ENCODE measurements around the gene HAX1. TPM values are rescaled to one million over a fixed set of nuclear protein-coding genes. Genes with fewer than 3 reads are reported as not detected.
"Not testable (repeated sequence)": the region's sequence is repeated elsewhere in the genome, so short reads cannot be mapped to it uniquely, and the experiment has no call there.

HAX1 gene
- total RNA-seq, 5 donors from 2014 or later (not counting 1 experiment from before 2014, with no cell fraction given), result 69.4 to 97.7 (median 92.5) TPM

DNA sequence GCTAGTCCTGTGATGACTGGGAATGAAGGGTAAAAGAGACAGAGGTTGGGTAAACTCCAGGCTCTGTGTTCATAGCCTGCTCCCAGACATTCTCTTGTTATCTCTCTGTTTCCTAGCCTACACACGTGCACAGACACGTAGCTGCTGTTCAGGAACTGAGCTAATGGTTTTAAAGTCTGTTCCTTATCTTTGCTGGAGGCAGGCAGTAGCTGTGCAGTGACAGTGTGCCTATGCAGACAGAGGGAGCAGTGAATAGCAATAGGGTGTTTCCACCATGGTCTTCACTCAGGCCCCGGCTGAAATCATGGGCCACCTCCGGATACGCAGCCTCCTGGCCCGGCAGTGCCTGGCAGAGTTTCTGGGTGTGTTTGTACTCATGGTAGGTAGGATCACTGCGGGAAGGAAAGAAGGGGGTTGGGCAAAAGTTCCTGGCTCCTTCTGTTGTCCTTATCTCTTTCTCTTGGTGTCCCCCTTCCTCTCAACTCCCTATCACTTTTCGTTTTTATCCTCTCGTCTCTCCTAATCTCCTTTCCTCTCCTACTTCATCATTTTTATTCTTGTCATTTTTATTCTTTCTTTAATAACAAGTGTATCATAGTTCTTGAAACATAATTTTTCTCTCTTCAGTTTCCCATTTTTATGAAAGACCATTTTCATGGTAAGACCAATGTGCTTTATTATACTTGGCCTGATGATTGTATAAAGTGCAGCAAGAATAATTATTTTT, 48.6 kb downstream of the HAX1 start, which contains the start of gene AQP10:
TSS of gene AQP10 (plus strand) at position 212 of the 727 bp plus-strand sequence. CDS start at position 275, 63 bp downstream.
- H3K27ac ChIP-seq (ENCODE audit: low read length), result no peak within 1 kb of the TSS
- POLR2A ChIA-PET, result no interaction called here

DNA sequence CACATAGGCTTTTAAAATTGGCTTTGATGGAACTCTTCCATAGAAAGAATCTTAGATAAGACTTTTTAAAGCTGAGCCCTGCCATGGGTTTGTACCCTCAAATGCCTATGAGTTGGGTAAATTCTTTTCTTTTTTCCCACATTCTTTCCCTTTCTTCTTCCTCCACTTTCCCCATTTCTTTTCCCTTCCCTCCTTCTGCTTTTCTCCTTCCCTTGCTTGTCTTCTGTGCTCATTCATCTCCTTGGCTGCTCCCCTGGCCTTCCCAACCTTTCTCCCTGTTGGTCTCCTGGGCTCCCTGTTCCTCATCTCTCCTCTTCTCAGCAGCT, 49.1 kb downstream of the HAX1 start:
- H3K9me3 ChIP-seq; DNase-seq; ATAC-seq (replicated peaks in 1 of 4); H3K36me3 ChIP-seq (ENCODE audit: control insufficient read depth in 2 of 2, extremely low read depth in 1 of 2, insufficient read depth in 1 of 2, low read length in 1 of 2); H3K4me3 Mint-ChIP-seq; CTCF ChIA-PET; H3K4me3 ChIP-seq (ENCODE audit: control insufficient read depth in 1 of 2, extremely low read depth in 1 of 2, low read length in 1 of 2); H3K36me3 Mint-ChIP-seq; H3K27me3 Mint-ChIP-seq; H3K27ac Mint-ChIP-seq; H3K27ac ChIP-seq (ENCODE audit: low read length): not testable (repeated sequence)
- H3K9me3 Mint-ChIP-seq, result peaks cover 3 to 12% (median 4%) of the 10 kb centered on the region in 3 donors
- POLR2A ChIA-PET, result interaction anchor here in 1 of 2 donors (0.6 kb wide), 1 partner anchor 49 kb away, joined by 7 read pairs; no protein-coding TSS in a partner anchor
- H3K4me1 Mint-ChIP-seq, result peaks cover 12 to 17% (median 15%) of the 10 kb centered on the region in 3 donors
- peaks cover 0 to 14% of the 10 kb centered on the region in 2 experiments for H3K27me3 ChIP-seq (replicated peaks in 1 of 2; ENCODE audit: control insufficient read depth in 2 of 2, extremely low read depth in 1 of 2, insufficient read depth in 2 of 2, low read length in 1 of 2)
- peaks cover 2 to 18% of the 10 kb centered on the region in 2 experiments for H3K4me1 ChIP-seq (ENCODE audit: control insufficient read depth in 1 of 2, extremely low read depth in 1 of 2, insufficient read depth in 2 of 2, low read length in 2 of 2)

More for the DNA sequence above, 48.6 kb downstream of the HAX1 start, which contains the start of gene AQP10:
- CTCF ChIA-PET, result interaction anchor here in 1 of 2 donors (0.7 kb wide), 1 partner anchor 12 kb away, joined by 6 read pairs; no protein-coding TSS in a partner anchor
- WGBS (ENCODE audit: insufficient coverage), result 79% methylated on average over 2 of the region's 9 CpGs
- peaks cover 8 to 11% (median 10%) of the 10 kb centered on the region in 3 donors for H3K4me1 Mint-ChIP-seq
- Histone ChIP-seq H3K9me3 (peaks cover 3% of the 10 kb centered on the region), H3K4me1 (ENCODE audit: control insufficient read depth in 1 of 2, extremely low read depth in 1 of 2, insufficient read depth in 2 of 2, low read length in 2 of 2) (peaks cover 0 to 13% of the 10 kb centered on the region in 2 experiments), H3K36me3 (ENCODE audit: control insufficient read depth in 2 of 2, extremely low read depth in 1 of 2, insufficient read depth in 1 of 2, low read length in 1 of 2) (no peaks in the 10 kb centered on the region), H3K27me3 (replicated peaks in 1 of 2; ENCODE audit: control insufficient read depth in 2 of 2, extremely low read depth in 1 of 2, insufficient read depth in 2 of 2, low read length in 1 of 2) (peaks cover 0 to 14% of the 10 kb centered on the region in 2 experiments), H3K4me3 (ENCODE audit: control insufficient read depth in 1 of 2, extremely low read depth in 1 of 2, low read length in 1 of 2) (no peak within 1 kb of the TSS)
- H3K4me3 Mint-ChIP-seq, result no peak within 1 kb of the TSS
- no peak within 1 kb of the TSS for H3K27ac Mint-ChIP-seq
- peaks cover 3 to 12% (median 4%) of the 10 kb centered on the region in 3 donors for H3K9me3 Mint-ChIP-seq
- H3K36me3 Mint-ChIP-seq, result no peaks in the 10 kb centered on the region
- DNase-seq (no peak), ATAC-seq (replicated peaks in 1 of 4) (no peak)
- H3K27me3 Mint-ChIP-seq, result peaks cover 0 to 2% of the 10 kb centered on the region in 2 donors

DNA sequence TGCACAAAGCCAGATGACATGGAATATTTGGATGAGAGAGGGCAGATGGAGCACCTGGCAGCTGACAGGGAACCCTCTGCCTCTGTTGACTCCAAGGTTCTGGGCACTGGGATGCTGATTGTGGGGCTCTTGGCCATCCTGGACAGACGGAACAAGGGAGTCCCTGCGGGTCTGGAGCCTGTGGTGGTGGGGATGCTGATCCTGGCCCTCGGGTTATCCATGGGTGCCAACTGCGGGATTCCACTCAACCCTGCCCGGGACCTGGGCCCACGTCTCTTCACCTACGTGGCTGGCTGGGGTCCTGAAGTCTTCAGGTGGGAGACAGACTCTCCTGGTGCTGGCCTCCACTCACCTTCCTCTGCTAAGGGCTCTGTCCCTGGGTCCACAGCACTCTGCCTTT, 51.1 kb downstream of the HAX1 start:
- DNase-seq (no peak), ATAC-seq (replicated peaks in 1 of 4) (no peak)
- Mint-ChIP-seq H3K27ac (no peak overlapping the region), H3K4me3 (peak overlapping the region in 1 of 3 donors; percentile 6), H3K9me3 (no peaks in the 10 kb centered on the region), H3K27me3 (peaks cover 0 to 2% of the 10 kb centered on the region in 2 donors), H3K36me3 (no peaks in the 10 kb centered on the region), H3K4me1 (peaks cover 30 to 34% (median 33%) of the 10 kb centered on the region in 3 donors)
- WGBS (ENCODE audit: insufficient coverage), result 90% methylated on average over 6 of the region's 7 CpGs
- Histone ChIP-seq H3K27me3 (replicated peaks in 1 of 2; ENCODE audit: control insufficient read depth in 2 of 2, extremely low read depth in 1 of 2, insufficient read depth in 2 of 2, low read length in 1 of 2) (peaks cover 0 to 14% of the 10 kb centered on the region in 2 experiments), H3K4me1 (ENCODE audit: control insufficient read depth in 1 of 2, extremely low read depth in 1 of 2, insufficient read depth in 2 of 2, low read length in 2 of 2) (peaks cover 13 to 36% of the 10 kb centered on the region in 2 experiments), H3K27ac (ENCODE audit: low read length) (no peak overlapping the region), H3K4me3 (ENCODE audit: control insufficient read depth in 1 of 2, extremely low read depth in 1 of 2, low read length in 1 of 2) (no peak overlapping the region), H3K9me3 (no peaks in the 10 kb centered on the region), H3K36me3 (ENCODE audit: control insufficient read depth in 2 of 2, extremely low read depth in 1 of 2, insufficient read depth in 1 of 2, low read length in 1 of 2) (no peaks in the 10 kb centered on the region)
- POLR2A ChIA-PET, result interaction anchor here in 1 of 2 donors (0.5 kb wide), 1 partner anchor 1510 kb away, joined by 3 read pairs; no protein-coding TSS in a partner anchor
- CTCF ChIA-PET, result interaction anchor here (0.5 to 5.5 kb wide), 4 partner anchors 10 to 35 kb away, joined by 3 to 87 read pairs (median 10); no protein-coding TSS in a partner anchor

DNA sequence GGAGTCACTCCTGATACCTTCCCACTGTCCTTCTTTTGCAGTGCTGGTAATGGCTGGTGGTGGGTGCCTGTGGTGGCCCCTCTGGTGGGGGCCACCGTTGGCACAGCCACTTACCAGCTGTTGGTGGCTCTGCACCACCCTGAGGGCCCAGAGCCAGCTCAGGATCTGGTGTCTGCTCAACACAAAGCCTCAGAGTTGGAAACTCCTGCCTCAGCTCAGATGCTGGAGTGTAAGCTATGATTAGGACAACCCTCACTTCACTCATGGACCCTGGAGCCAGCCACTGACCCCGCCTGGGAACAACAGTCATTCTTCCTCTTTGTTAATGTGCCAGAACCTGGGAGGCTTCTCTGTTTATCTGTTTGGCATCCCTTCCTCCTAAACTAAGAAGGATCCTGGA, 51.8 kb downstream of the HAX1 start:
- H3K4me3 Mint-ChIP-seq, result peak overlapping the region; percentile 90 to 94 (median 90)
- CTCF ChIA-PET, result interaction anchor here (0.7 to 5.5 kb wide), 5 partner anchors 9 to 28 kb away, joined by 3 to 87 read pairs (median 8); no protein-coding TSS in a partner anchor
- no peaks in the 10 kb centered on the region for H3K9me3 Mint-ChIP-seq
- POLR2A ChIA-PET, result interaction anchor here in 1 of 2 donors (0.6 kb wide), 2 partner anchors 57 to 142 kb away, joined by 4 to 5 read pairs; no protein-coding TSS in a partner anchor
- peaks cover 33 to 37% (median 36%) of the 10 kb centered on the region in 3 donors for H3K4me1 Mint-ChIP-seq
- H3K27me3 Mint-ChIP-seq, result peaks cover 0 to 2% of the 10 kb centered on the region in 2 donors
- ATAC-seq (replicated peaks in 1 of 4) (no peak), DNase-seq (no peak)
- H3K36me3 Mint-ChIP-seq, result no peaks in the 10 kb centered on the region
- peaks cover 0 to 14% of the 10 kb centered on the region in 2 experiments for H3K27me3 ChIP-seq (replicated peaks in 1 of 2; ENCODE audit: control insufficient read depth in 2 of 2, extremely low read depth in 1 of 2, insufficient read depth in 2 of 2, low read length in 1 of 2)
- H3K27ac ChIP-seq (ENCODE audit: low read length), result peak overlapping the region; percentile 82
- H3K4me1 ChIP-seq (ENCODE audit: control insufficient read depth in 1 of 2, extremely low read depth in 1 of 2, insufficient read depth in 2 of 2, low read length in 2 of 2), result peaks cover 14 to 42% of the 10 kb centered on the region in 2 experiments
- 75% methylated on average over 1 of the region's 2 CpGs for WGBS (ENCODE audit: insufficient coverage)
- H3K4me3 ChIP-seq (ENCODE audit: control insufficient read depth in 1 of 2, extremely low read depth in 1 of 2, low read length in 1 of 2), result no peak overlapping the region
- H3K27ac Mint-ChIP-seq, result peak overlapping the region; percentile 85 to 95
- no peaks in the 10 kb centered on the region for H3K9me3 ChIP-seq
- no peaks in the 10 kb centered on the region for H3K36me3 ChIP-seq (ENCODE audit: control insufficient read depth in 2 of 2, extremely low read depth in 1 of 2, insufficient read depth in 1 of 2, low read length in 1 of 2)

DNA sequence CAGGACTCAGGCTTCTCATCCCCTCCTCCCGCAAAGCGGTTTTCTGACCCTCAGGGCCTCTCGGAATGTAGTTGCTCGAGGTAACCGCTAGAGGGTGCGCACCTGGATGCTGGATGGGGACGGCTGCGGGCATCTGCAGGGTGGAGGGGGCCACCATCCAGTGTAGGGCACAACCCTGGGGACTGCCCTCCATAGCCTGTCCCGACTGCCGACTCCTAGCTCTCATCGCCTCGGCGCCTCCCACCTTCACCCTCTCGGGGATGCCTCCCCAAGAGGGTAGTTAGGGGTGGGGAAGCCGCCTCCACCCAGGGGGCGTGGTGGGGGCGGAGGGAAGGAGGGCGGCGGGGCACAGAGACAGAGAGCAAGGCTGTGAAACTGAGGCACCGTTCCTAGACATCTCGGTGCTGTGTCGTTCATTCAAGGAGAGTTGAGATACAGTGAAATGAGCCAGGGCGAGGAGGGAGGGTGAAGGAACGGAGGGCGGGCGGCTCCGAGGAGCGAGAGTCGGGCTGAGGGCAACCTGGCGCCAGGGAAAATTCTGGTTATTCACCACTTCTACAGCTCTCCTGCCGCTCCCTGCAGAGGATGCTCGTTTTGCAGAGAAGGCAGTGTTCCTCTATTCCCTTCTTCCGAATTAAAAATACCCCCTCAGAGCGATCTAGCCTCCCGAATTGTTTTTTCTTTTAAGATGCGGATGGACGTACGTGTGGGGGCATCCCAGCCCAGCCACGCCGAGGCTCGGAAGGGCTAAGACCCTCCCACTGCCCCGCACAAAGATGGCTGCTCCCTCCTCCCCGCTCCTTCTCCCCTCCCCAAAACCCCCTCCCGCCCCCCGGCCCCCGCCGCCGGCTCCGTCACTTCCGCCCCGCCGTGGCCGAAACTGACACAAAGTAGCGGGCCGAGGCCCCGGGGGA, 52.5 kb downstream of the HAX1 start, which contains the start of gene ATP8B2:
TSS of gene ATP8B2 (plus strand) at position 857 of the 914 bp plus-strand sequence. CDS start 2,617 bp downstream, outside the sequence.
- ATAC-seq (replicated peaks in 1 of 4) (peak; percentile 54 to 58 (median 55)), DNase-seq (peak; percentile 42 to 88 (median 70))
- H3K4me3 Mint-ChIP-seq, result peak within 1 kb of the TSS; percentile 91 to 94 (median 94)
- ChIA-PET CTCF (interaction anchor here (0.6 to 5.5 kb wide), 12 partner anchors 8 to 741 kb away, joined by 3 to 87 read pairs (median 4); partner anchors contain the start of genes HAX1 (in 1 of the 2) and KCNN3 (in 1 of the 2)), POLR2A (interaction anchor here in 1 of 2 donors (0.6 to 1.0 kb wide), 3 partner anchors 11 to 141 kb away, joined by 4 to 10 read pairs (median 5); no protein-coding TSS in a partner anchor)
- H3K4me1 ChIP-seq (ENCODE audit: control insufficient read depth in 1 of 2, extremely low read depth in 1 of 2, insufficient read depth in 2 of 2, low read length in 2 of 2), result peaks cover 20 to 49% of the 10 kb centered on the region in 2 experiments
- peaks cover 0 to 1% of the 10 kb centered on the region in 2 donors for H3K36me3 ChIP-seq (ENCODE audit: control insufficient read depth in 2 of 2, extremely low read depth in 1 of 2, insufficient read depth in 1 of 2, low read length in 1 of 2)
- H3K9me3 Mint-ChIP-seq, result no peaks in the 10 kb centered on the region
- H3K27me3 ChIP-seq (replicated peaks in 1 of 2; ENCODE audit: control insufficient read depth in 2 of 2, extremely low read depth in 1 of 2, insufficient read depth in 2 of 2, low read length in 1 of 2), result peaks cover 0 to 14% of the 10 kb centered on the region in 2 experiments
- H3K27ac Mint-ChIP-seq, result peak within 1 kb of the TSS; percentile 89 to 95
- peaks cover 40 to 44% (median 43%) of the 10 kb centered on the region in 3 donors for H3K4me1 Mint-ChIP-seq
- H3K27me3 Mint-ChIP-seq, result peaks cover 0 to 2% of the 10 kb centered on the region in 2 donors
- 0% methylated on average over 29 of the region's 56 CpGs for WGBS (ENCODE audit: insufficient coverage)
- peak within 1 kb of the TSS; percentile 79 to 92 for H3K4me3 ChIP-seq (ENCODE audit: control insufficient read depth in 1 of 2, extremely low read depth in 1 of 2, low read length in 1 of 2)
- no peaks in the 10 kb centered on the region for H3K9me3 ChIP-seq
- peak within 1 kb of the TSS; percentile 82 for H3K27ac ChIP-seq (ENCODE audit: low read length)
- H3K36me3 Mint-ChIP-seq, result peaks cover 3% of the 10 kb centered on the region
